Astrocyte of the spinal cord (primary cell): ENCODE data around the gene MELTF.

Experiments
- DNase-seq: peaks from one replicate; pipeline ENCODE4 v3.0.0; 2011; ENCODE audit warnings: low read depth, low spot score
- H3K4me3 ChIP-seq: 2 replicates; pipeline ENCODE4 v1.5.1; 2011; ENCODE audit warnings: low read depth, mild to moderate bottlenecking, low read length, moderate library complexity
- CTCF ChIP-seq: IDR thresholded peaks from 2 replicates; pipeline ENCODE4 v1.5.1; 2012; ENCODE audit warnings: low read depth, mild to moderate bottlenecking, low read length, inconsistent platforms
- in situ Hi-C: cut with HindIII; loops from 2 replicates; pipeline ENCODE4 v1.10.0; 2017; ENCODE audit warnings: low sequenced_read_pairs

MELTF gene

GRCh38 chr3:197015790-197016736 is 13.6 kb downstream of the MELTF start:
- H3K4me3 ChIP-seq: no peak overlapping the region
- in situ Hi-C loops: no loop called here
- no peak for DNase-seq
- TF ChIP-seq CTCF: no peak

- DNase-seq: no peak
- no peak overlapping the region for H3K4me3 ChIP-seq
- no peak for TF ChIP-seq CTCF
- in situ Hi-C loops: no loop called here
These were observed 14.6 kb downstream of the MELTF start for GRCh38 chr3:197014942-197015575.

GRCh38 chr3:197014024-197014423 is 15.6 kb downstream of the MELTF start:
- DNase-seq: no peak
- in situ Hi-C loops: no loop called here
- no peak overlapping the region for H3K4me3 ChIP-seq
- TF ChIP-seq CTCF: no peak

GRCh38 chr3:197012540-197012883 is 17.1 kb downstream of the MELTF start:
- in situ Hi-C loops: no loop called here
- no peak for DNase-seq
- no peak for TF ChIP-seq CTCF
- H3K4me3 ChIP-seq: no peak overlapping the region

GRCh38 chr3:197011780-197012539 is 17.7 kb downstream of the MELTF start:
- no peak for DNase-seq
- no peak overlapping the region for H3K4me3 ChIP-seq
- in situ Hi-C loops: no loop called here
- no peak for TF ChIP-seq CTCF

- no peak overlapping the region for H3K4me3 ChIP-seq
- no peak for DNase-seq
- in situ Hi-C loops: no loop called here
- TF ChIP-seq CTCF: no peak
These were observed 18.9 kb downstream of the MELTF start for GRCh38 chr3:197010556-197011351.
